HG03135 (cell line): Measurements from ENCODE around the gene LOXL3.

Experiments used
- ATAC-seq: cut with Tn5 transposase; IDR thresholded peaks from one replicate; pipeline ENCODE4 v1.9.1; 2021; ENCODE audit warnings: mild to moderate bottlenecking, moderate library complexity; ENCODE audit not compliant: unreplicated experiment

LOXL3 gene

DNA sequence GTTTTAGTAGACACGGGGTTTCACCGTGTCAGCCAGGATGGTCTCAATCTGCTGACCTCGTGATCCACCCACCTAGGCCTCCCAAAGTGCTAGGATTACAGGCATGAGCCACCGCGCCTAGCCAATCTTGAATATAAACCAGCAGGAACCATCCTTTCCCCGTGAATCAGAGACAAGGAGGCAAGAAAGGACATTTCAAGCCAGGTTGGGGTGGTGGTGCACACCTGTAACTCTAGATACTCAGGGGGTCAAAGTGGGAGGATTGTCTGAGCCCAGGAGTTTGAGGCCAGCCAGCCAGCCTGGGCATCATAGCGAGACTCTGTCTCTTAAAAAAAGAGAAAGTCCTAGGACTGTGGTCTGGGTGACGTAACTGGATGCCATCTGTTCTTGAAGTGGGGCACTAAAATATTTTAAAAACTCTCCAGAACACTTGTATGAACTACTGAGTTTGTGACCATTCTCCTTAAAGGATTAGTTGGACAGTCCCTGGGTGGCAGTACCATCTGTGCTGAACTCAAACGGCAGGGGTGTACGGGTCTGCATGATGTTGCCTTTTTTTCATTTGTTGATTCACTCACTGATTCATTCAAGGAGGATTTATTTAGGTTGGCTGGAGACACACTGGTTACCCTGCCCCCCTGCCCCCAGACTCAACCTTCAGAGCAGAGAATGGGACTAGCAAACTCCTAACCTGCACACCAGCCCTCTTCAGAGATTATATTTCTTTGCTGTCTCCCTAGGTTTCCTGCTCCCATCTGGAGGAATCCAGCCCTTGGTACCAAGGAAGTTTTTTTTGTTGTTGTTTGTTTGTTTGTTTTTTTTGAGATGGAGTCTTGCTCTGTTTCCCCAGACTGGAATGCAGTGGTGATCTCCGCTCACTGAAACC lies 42.4 kb downstream of the LOXL3 start:
- no peak for ATAC-seq

DNA sequence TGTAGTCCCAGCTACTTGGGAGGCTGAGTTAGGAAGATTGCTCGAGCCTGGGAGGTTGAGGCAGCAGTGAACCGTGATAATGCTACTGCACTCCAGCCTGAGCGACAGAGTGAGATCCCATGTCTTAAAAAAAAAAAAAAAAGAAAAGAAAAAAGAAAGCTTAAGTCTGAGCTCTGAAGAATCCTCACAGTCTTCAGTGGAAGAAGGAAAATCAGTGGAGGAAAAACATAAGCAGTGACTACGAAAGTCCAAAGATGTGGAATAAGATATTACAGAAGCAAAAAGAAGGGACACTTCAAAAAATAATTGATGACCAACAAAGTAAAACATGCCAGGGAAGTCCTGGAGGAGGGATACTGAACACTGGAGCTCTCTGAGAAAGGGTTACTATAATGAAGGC lies 43.5 kb downstream of the LOXL3 start:
- ATAC-seq, result no peak

DNA sequence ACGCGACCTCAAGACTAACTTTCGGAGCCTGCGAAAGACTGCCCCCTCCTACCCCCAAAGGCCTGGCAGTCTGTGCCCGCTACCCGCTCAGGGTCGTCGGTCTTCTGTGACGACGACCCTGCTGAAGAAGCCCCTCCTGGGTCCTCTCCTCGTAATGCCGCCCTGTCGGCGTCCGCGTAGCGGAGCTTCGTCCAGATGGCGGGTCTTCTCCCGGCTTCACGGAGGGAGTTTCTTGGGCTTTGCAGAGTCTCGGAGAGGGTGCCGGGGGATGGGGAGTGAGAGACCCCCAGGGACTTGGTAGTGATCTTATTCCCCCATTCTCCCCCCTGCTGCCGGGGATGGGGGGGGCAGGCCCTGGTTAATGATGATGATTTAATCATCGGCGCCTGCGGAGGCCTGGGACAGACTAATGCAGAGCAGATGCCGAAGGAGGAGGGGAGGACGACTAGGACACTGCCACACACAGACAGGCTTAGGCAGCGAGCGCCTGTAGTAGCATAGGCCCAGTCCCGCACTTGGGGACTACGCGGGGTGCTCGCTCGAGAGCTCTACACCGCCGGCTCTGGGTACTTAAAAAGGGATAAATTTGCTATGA lies 45.7 kb downstream of the LOXL3 start:
- peak; percentile 10 for ATAC-seq

DNA sequence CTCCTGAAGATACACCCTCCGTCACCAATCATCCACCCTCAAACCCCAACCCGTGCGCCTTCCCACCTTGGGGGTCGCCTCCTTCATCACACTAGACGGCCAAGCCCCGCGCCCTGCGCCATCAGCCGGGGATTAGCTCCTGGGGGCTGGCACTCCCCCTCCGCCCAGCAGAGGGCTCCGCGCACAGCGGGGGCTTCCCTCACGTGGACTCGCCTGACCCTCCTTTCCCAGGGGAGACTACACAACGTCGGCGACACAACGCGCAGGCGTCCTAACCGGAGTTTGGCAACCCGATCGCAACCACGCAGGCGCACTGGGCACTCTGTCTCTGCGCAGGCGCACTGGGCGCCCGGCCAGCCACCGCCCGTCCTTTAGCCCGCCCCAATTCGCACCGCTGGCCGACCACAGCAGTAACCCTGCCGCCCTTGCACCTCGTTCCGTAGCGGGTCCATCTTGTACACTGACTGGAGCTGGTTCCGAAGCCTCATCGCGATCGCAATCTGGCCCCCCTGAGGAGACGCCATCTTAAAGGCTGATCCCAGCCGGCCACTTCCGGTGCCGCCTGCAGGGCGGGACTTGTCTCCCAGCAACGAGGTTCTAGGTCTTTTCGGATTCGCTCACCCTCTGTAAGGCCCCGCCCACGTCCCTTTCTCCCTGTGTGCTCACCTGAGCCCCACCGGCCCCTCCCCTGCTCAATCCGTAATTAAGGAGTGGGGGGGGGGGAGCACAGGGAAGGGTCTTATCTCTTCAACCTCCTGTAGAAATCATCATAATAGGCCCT lies 46.4 kb downstream of the LOXL3 start, which contains the start of gene PCGF1:
Gene PCGF1 (minus strand): TSS at position 551 of the 781 bp plus-strand sequence. CDS start 27 bp downstream, at position 524.
- peak; percentile 86 for ATAC-seq

DNA sequence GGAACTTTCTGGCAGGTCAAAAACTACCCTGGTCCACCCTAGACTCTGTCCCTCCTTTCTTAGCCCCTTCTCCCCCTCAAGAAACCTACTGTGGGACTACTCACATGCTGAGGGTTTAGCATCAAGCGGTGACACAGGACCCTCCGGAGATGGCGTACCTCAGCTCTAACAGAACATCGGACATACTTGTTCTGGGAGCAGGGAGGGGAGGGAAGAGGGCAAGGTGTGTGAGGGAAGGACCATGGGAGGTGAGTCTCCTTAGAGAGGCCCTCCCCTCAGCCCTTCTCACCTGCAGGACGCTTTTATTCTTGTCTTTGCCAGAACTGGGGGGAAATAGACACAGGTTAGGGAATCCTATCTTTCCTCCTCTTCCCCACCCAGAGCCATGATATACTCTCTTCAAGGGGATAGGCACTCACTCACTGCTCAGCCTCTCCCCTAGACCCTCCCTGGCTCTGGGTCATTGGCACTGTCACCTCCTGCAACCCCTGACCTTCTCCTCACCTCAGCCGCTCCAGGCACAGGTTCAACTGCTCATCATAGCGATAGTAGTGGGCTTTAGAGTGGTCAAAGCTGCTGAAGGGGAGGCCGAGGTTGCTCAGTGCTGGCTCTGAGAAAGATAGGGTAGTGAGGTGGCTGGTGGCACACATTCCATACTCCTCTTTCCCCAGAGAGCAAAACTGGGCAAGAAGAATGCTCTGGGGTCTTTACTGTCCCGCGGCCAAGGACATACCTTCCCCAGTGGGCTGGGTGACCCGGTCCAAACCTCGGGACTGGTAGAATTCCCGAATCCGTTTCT lies 48.1 kb downstream of the LOXL3 start:
- no peak for ATAC-seq

DNA sequence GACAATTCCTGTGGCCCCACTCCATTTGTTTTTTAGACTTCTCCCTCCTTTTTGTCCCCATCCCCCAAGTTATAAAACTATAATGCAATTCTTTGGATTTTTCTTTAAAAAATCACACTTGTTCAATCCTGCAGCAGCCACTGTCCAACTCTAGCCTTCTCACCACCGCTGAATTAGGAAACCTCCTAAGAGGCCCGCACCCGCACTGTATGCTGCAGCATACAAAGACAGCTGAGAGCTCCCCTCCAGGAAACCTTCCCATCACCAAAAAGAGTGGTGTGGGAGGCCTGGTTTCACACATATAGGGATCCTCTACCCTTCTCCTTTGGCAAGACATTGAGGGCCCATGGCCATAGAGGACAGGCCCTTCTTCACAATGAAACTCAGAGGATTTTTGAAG lies 49.2 kb downstream of the LOXL3 start:
- ATAC-seq, result no peak

DNA sequence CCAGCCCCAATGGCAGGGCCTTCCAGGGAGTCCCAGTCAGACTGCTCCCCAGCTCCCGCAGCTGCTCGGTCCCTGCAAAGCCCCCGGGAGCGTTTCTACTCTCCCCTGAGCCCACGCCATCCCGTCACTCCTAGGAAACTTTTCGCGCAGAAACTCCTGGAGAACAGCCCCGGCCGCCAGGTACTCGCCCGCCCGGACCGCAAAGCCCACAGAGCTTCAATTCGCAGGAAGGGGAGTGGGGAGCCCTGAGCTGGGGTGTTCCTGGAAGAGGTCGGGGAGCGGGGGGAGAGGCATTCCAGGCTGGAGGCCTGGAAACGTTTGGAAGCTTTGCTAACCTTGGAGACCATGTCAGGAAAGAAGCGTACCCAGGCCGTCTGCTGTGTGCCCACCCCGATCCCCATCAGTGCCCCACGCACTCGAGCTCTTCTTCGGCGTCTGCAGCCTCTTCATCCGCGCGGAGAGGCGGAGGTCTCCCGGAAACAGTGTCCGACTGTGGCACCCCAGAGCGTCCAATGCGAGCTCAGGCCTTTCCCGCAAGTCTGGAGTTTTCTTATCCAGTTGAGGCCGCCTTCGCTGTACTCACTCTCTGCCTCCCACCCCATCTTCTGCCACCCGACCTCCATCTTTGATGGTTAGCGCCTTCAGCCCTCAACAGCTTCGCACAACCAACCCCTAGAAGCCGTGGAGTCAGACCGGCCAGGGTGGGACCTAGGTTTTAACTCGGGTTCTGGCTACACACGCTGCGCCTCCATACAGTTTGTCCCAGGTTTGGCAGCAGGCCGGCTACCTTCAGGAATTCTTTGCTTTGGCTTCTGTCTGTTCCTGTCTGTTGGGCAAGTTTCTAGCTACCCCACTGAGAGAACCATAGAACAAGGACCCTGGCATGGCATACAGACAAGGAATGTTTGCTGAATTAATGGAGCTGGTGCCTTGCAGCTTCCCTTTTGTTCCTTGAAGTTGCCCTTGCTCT lies 50.0 kb downstream of the LOXL3 start:
- ATAC-seq, result no peak

DNA sequence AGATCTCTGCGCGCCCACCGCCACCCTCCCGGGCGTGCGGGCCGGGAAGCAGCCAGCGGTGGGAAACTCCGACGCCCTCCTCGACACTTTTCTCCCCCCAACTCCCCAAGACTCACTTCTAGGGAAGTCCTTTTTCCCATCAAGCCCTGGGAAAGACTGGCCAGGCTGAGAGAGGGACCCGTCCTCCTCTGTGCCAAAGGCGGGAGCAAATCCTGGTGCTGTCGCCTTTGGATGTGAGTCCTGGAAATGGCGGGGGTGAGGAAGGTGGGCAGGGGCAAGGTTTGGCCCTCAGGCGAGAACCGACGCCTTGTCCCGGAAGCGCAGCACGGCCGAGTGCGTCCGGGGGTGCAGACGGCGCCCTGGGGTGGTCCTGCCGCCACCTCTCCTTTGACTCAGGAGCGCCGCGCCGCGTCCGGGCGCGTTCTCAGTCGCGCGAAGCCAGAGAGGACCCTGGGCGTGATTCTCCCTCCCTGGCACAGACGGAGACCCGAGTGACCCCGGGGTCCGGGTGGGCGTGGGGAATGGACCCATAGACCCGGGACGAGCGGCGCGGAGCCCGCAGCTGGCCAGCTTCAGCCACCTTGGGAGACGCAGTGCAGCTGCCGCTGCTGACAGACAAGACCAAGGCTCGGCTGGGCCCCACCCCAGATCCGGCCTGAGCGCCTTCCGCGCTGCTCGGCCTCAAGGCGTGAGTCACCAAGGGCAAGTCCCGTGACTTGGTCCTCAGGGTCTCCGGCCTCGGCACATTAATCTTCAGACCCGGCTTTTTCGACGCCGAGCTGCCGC lies 50.8 kb downstream of the LOXL3 start:
- ATAC-seq, result no peak

DNA sequence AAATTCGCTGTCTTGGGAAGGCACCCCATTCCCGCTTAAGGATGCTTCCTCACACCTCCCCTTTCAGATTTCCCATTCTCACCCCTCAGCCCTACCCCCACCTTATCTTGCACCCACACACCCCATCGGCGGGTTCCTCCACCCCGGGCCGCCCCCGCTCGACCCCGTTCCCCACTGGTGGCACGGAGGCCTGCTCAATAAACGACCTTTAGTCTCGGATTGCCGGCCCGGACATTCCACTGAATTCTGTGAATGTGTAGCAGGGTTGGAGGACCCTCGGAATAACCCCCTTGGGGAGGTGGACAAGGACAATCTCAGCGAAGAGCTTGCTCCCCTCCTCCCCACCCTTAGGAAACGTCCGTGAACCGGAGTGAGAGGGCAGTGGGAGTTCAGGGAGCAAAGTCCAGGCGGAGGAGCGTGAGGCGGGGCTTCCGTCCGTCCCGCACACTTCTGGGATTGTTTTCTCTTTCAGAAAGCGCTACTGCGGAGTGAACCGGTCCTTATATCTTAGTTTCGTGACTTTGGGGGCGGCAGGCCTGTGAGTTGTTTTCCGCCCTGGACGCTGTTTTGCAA lies 51.5 kb downstream of the LOXL3 start:
- ATAC-seq, result no peak

DNA sequence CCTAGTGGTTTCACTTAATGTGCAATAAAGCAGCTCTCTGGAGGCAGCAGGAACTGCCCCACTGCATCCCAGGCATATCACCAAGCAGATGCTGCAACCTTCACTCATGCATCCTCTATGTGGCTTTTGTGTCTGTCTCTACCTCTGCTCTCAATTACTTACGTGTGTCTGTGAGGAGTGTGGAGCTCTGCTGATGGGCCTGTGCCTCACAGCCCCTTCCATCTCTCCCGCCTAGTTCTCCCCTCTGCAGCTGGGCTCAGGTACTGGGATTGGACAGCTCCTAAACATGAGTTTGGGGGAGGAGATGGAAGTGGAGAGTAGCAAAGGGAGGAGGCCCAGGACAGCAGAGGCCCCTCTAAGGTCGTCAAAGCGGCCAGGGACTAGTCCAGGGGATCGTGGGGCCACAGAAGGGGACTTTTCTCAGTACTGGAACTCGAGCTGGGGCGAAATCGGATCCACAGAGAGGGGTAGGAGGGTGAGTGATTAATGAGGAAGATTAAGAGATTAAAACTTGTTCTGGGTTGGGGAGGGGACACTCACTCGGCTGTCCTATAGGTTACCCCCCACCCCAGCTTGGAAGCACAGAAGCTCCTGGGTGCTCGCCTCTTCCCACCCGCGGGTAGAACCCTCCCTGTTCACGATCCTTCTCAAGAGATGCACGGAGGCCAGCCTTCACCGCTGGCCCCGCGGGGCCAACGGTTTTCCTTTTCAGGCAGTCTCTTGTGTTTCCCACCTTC lies 52.2 kb downstream of the LOXL3 start:
- no peak for ATAC-seq

DNA sequence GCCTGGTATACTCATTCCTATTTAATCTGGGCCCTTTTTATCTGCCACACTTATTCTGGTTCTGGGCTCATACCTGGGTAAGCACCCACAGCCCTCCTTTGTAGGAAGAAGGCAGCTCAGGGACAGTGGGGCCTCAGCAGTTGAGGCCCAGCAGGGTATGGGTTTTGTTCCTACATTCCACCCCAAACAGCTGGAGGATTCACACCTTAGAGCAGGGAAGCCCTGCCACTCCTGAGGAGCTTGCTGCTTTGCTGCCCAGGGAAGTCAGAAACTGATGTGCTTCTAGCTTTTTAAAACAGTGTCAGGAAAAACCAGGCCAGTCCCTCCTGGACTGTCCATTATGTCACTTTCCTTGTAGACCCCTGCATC lies 53.2 kb downstream of the LOXL3 start:
- ATAC-seq, result no peak

DNA sequence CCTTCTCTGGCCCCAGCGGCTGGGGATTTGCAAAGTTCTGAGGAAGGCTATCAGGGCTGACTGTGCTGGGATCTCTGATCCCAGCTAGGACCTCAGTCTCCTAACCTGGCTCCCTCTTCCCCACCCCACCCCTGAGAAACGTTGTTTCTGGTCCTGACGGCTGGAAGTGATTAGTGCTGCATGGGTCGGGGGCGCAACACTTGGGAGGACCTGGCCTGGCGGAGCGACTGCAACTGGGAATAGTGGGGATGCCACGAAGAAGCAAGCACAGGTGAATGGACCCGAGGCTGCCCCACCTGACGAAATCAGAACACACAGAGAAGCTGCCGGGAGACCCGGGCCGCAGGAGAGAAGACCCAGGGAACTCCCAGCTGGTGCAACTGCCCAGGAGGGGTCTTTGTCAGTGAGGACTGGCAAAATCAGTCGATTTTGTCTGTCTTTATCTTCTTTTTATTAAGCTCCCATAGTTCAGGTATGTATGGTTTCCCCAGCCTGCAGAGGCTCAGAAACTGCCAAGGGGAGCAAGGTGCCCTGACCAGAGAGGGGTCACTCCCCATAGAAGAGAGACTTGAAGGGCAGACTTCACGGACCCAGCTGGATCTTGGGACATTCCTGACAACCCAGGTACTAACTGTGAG lies 53.7 kb downstream of the LOXL3 start:
- ATAC-seq, result no peak

DNA sequence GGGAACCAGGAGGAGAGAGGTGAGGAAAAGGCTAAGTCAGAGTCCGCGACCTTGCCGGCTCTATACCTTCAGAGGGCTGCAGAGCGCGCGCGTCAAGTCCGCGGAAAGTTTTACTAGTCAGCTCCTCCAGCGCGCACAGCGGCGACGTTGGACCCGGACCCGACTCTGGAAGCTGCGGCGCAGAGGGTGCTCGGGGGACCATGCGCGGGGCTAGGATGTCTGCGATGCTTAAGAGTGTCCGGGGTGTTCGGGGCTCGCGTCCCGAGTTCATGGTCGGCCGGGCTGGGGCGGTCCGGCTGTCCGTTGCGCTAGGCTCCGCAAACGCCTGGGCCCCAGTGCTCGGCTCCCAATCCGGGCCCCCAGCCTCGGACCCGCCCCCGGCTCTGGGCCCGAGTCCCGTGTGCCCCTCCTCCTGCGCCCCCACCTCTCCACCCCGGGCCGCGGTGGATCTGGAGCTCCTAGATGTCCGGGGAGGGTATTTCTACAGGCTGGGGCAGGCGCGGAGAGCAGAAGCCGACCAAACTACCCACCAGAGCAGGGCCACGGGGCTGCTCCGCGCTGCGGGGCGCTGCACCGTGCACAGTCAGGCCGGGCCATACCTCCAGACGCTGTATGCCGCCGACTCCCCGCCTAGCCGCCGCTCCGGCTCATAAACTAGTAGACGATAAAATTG lies 54.3 kb downstream of the LOXL3 start, which contains the start of gene LBX2:
Gene LBX2 (minus strand): TSS at position 337 of the 673 bp plus-strand sequence. CDS start 66 bp downstream, at position 271.
- ATAC-seq, result no peak

DNA sequence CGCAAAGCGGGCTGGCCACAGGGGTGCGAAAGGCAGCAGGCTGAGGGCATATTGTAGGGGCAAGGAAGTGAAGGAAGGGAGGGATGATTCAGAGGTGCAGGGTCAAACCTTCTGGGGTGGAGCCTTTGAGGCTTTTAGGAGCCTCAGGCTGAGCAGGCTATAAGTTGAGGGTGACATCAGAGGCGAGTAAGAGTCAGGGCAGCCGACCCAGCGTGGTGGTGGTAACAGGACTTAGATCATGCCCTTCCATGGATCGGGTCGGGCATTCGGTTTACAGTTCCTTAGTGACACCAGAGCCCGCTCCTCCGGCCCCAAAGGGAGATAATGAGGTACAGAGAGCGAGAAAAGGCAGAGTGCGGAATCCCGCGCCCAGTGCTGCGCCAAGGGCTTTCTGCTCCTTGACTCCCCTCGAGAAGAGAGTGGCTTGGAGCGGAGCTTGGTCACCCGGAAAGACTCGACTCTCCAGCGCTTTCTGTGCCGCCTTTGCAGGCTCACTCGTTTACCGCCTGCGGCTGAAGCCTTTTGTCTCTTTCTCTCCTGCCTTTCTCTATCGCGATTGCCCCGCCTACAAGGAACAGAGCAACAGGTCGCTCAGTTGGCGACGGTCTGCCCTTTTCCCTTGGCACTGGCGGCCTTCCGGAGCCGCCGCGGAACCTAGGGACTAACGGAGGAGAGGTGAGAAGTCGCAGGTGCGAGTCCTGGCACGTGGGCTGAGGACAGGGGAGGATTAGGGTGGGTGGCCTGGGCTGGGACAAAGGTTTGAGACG lies 55.1 kb downstream of the LOXL3 start:
- ATAC-seq, result no peak

DNA sequence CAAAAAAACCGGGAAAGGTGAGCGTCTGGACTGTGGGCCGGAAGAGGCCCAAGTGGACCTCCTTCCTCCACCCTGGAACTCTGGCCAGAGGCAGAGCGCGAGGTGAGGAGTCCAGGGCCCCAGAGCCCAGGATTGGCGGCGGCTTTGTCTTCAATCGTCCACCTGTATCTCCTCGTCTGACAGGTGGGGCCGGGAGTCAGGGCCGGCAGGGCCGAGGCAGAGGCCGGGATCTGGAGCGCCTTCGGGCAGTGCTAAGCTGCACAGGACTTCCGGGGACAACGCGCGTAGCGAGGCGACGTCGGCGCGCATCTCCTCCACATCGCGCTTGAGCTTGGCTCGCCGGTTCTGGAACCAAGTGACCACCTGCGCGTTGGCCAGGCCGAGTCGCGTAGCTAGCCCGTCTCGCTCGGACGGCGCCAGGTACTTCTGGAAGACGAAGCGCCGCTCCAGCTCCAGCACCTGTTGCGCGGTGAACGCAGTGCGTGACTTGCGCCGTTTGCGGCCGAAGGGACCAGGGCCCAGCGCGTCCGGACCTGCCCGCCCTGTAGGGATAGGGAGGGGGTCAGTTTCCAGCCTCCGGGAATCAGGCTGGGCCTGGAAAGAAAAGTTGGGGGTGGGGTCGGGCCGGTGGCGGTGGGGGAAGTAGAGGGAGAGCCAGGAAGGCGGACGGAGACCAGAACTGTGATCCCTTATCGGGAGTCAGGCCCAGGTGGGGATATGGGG lies 55.8 kb downstream of the LOXL3 start:
- no peak for ATAC-seq
